ENCODE results near the gene UBAP2L. TPM values are rescaled to one million over a fixed set of nuclear protein-coding genes. Genes with fewer than 3 reads are reported as not detected.
A peak's percentile ranks its signal among the peaks of the same experiment; 100 is the strongest.

UBAP2L gene
- total RNA-seq, 1 experiment from 2014 or later = 198 TPM

- H3K4me1 ChIP-seq = peaks cover 27% of the 10 kb centered on the region
- H3K9me3 ChIP-seq = no peaks in the 10 kb centered on the region
- Mint-ChIP-seq H3K4me3 (ENCODE audit: unreplicated experiment) (peak overlapping the region; percentile 31), H3K4me1 (ENCODE audit: low read depth, unreplicated experiment) (peaks cover 27% of the 10 kb centered on the region), H3K27ac (ENCODE audit: unreplicated experiment) (peak overlapping the region; percentile 61), H3K9me3 (ENCODE audit: unreplicated experiment) (no peaks in the 10 kb centered on the region), H3K27me3 (ENCODE audit: insufficient read depth, unreplicated experiment) (no peaks in the 10 kb centered on the region), H3K36me3 (ENCODE audit: insufficient read depth, unreplicated experiment) (peaks cover 99% of the 10 kb centered on the region)
- peak in 1 of 2 experiments; percentile 36 for DNase-seq
- no TSS peak for BruUV-seq (replicated peaks)
- no peak overlapping the region for H3K4me3 ChIP-seq (ENCODE audit: low read depth, low read length)
- H3K36me3 ChIP-seq (ENCODE audit: control insufficient read depth, insufficient read depth, low read length) = peaks cover 8% of the 10 kb centered on the region
- H3K27me3 ChIP-seq (replicated peaks; ENCODE audit: control insufficient read depth, insufficient read depth, low read length) = no peaks in the 10 kb centered on the region
- POLR2A ChIA-PET = no interaction called here
- no peak for TF ChIP-seq CTCF (IDR thresholded peaks at IDR 0.05; ENCODE audit: insufficient read depth in 1 of 2, low read depth in 1 of 2, low read length in 1 of 2, severe bottlenecking in 1 of 2, unreplicated experiment in 1 of 2)
- intact Hi-C loops (cut with micrococcal nuclease; ENCODE audit: unreplicated experiment) = loop anchor here (1.0 kb wide), 3 partner anchors 15 to 51 kb away; partner anchors contain the start of gene HAX1
- CTCF ChIA-PET = no interaction called here
Measured at GRCh38 chr1:154237435-154237834, 16.7 kb downstream of the UBAP2L start.

- Histone ChIP-seq H3K4me3 (ENCODE audit: low read depth, low read length) (no peak overlapping the region), H3K36me3 (ENCODE audit: control insufficient read depth, insufficient read depth, low read length) (peaks cover 8% of the 10 kb centered on the region), H3K4me1 (peaks cover 27% of the 10 kb centered on the region), H3K27me3 (replicated peaks; ENCODE audit: control insufficient read depth, insufficient read depth, low read length) (no peaks in the 10 kb centered on the region), H3K9me3 (no peaks in the 10 kb centered on the region)
- peaks cover 100% of the 10 kb centered on the region for H3K36me3 Mint-ChIP-seq (ENCODE audit: insufficient read depth, unreplicated experiment)
- BruUV-seq (replicated peaks) = TSS peak; percentile 2
- H3K4me1 Mint-ChIP-seq (ENCODE audit: low read depth, unreplicated experiment) = peaks cover 27% of the 10 kb centered on the region
- no peaks in the 10 kb centered on the region for H3K9me3 Mint-ChIP-seq (ENCODE audit: unreplicated experiment)
- H3K27me3 Mint-ChIP-seq (ENCODE audit: insufficient read depth, unreplicated experiment) = no peaks in the 10 kb centered on the region
- CTCF ChIA-PET = no interaction called here
- POLR2A ChIA-PET = no interaction called here
- H3K27ac Mint-ChIP-seq (ENCODE audit: unreplicated experiment) = peak overlapping the region; percentile 61
- no peak for DNase-seq
- H3K4me3 Mint-ChIP-seq (ENCODE audit: unreplicated experiment) = peak overlapping the region; percentile 36
- intact Hi-C loops (cut with micrococcal nuclease; ENCODE audit: unreplicated experiment) = loop anchor here (1.0 kb wide), 3 partner anchors 16 to 52 kb away; partner anchors contain the start of gene HAX1
- TF ChIP-seq CTCF (IDR thresholded peaks at IDR 0.05; ENCODE audit: insufficient read depth in 1 of 2, low read depth in 1 of 2, low read length in 1 of 2, severe bottlenecking in 1 of 2, unreplicated experiment in 1 of 2) = no peak
Measured at GRCh38 chr1:154237880-154238506, 17.2 kb downstream of the UBAP2L start.

- intact Hi-C loops (cut with micrococcal nuclease; ENCODE audit: unreplicated experiment) = no loop called here
- Mint-ChIP-seq H3K36me3 (ENCODE audit: insufficient read depth, unreplicated experiment) (peaks cover 100% of the 10 kb centered on the region), H3K4me3 (ENCODE audit: unreplicated experiment) (peak overlapping the region; percentile 10), H3K9me3 (ENCODE audit: unreplicated experiment) (no peaks in the 10 kb centered on the region), H3K27ac (ENCODE audit: unreplicated experiment) (peak overlapping the region; percentile 39), H3K4me1 (ENCODE audit: low read depth, unreplicated experiment) (peaks cover 27% of the 10 kb centered on the region), H3K27me3 (ENCODE audit: insufficient read depth, unreplicated experiment) (no peaks in the 10 kb centered on the region)
- peaks cover 8% of the 10 kb centered on the region for H3K36me3 ChIP-seq (ENCODE audit: control insufficient read depth, insufficient read depth, low read length)
- BruUV-seq (replicated peaks) = no TSS peak
- H3K4me1 ChIP-seq = peaks cover 27% of the 10 kb centered on the region
- no peak for DNase-seq
- H3K27me3 ChIP-seq (replicated peaks; ENCODE audit: control insufficient read depth, insufficient read depth, low read length) = no peaks in the 10 kb centered on the region
- H3K9me3 ChIP-seq = no peaks in the 10 kb centered on the region
- no peak for TF ChIP-seq CTCF (IDR thresholded peaks at IDR 0.05; ENCODE audit: insufficient read depth in 1 of 2, low read depth in 1 of 2, low read length in 1 of 2, severe bottlenecking in 1 of 2, unreplicated experiment in 1 of 2)
- CTCF ChIA-PET = no interaction called here
- H3K4me3 ChIP-seq (ENCODE audit: low read depth, low read length) = no peak overlapping the region
- POLR2A ChIA-PET = no interaction called here
Measured at GRCh38 chr1:154239491-154239890, 18.7 kb downstream of the UBAP2L start.
